IMR-90 (cell line): ENCODE results near the gene ZNF548. TPM values are rescaled to one million over a fixed set of nuclear protein-coding genes. Genes with fewer than 3 reads are reported as not detected.

Experiments used
- ATAC-seq: fragments of 200-7000 bp; cut with Tn5 transposase; 2 replicates; pipeline ENCODE4 v1.9.1; 2020; ENCODE audit warnings: low read depth, mild to moderate bottlenecking, moderate library complexity
- BruUV-seq: library from RNA; stranded (reverse); fragments of 400-500 nt; replicated peaks from 2 replicates; lab custom pipeline; 2021; lab: Mats Ljungman, UMichigan
- CTCF ChIA-PET: fragments of 300-600 bp; formaldehyde crosslinking; extraction: SDS; loops from one replicate; lab custom pipeline; 2021; ENCODE audit warnings: antibody characterized with exemption; lab: Yijun Ruan, JAX
- POLR2A ChIA-PET: fragments of 300-600 bp; sonication (Branson Sonifier 250); formaldehyde crosslinking; loops from one replicate; lab custom pipeline; 2022; ENCODE audit warnings: antibody characterized with exemption; ENCODE audit not compliant: unreplicated experiment; lab: Charles Lee
- DNase-seq: peaks from one replicate; pipeline ENCODE4 v3.0.0; 2013
- H2AFZ ChIP-seq: replicated peaks from 2 replicates; pipeline ENCODE3; 2013; ENCODE audit warnings: low read length, mild to moderate bottlenecking; ENCODE audit not compliant: poor library complexity
- H2AK5ac ChIP-seq: 2 replicates; pipeline ENCODE4 v1.6.1; 2013; ENCODE audit warnings: low read depth, low read length, inconsistent platforms
- H2AK9ac ChIP-seq: replicated peaks from 2 replicates; pipeline ENCODE3; 2013; ENCODE audit warnings: mild to moderate bottlenecking, low read depth, low read length, moderate library complexity; ENCODE audit not compliant: poor library complexity
- H2BK120ac ChIP-seq: 2 replicates; pipeline ENCODE4 v1.6.1; 2013; ENCODE audit warnings: low read depth, low read length, inconsistent platforms
- H2BK15ac ChIP-seq: 3 replicates; pipeline ENCODE4 v1.6.1; 2013; ENCODE audit warnings: low read depth, low read length, inconsistent platforms
- H2BK20ac ChIP-seq: 2 replicates; pipeline ENCODE4 v1.6.1; 2013; ENCODE audit warnings: low read depth, mild to moderate bottlenecking, inconsistent platforms, low read length, moderate library complexity
- H2BK5ac ChIP-seq: 2 replicates; pipeline ENCODE4 v1.6.1; 2013; ENCODE audit warnings: mild to moderate bottlenecking, low read depth, low read length, inconsistent platforms; ENCODE audit not compliant: poor library complexity, severe bottlenecking
- H3K14ac ChIP-seq: replicated peaks from 2 replicates; pipeline ENCODE4 v1.6.1; 2013; ENCODE audit warnings: low read depth, low read length, inconsistent platforms
- H3K18ac ChIP-seq: 2 replicates; pipeline ENCODE4 v1.6.1; 2013; ENCODE audit warnings: low read depth, low read length, control low read depth
- H3K23ac ChIP-seq: 2 replicates; pipeline ENCODE4 v1.6.1; 2013; ENCODE audit warnings: low read depth, low read length, inconsistent platforms
- H3K27ac ChIP-seq: 2 replicates; pipeline ENCODE4 v1.5.1; 2013; ENCODE audit warnings: mild to moderate bottlenecking, control low read depth, low read length; ENCODE audit not compliant: insufficient read depth
- H3K27me3 ChIP-seq: 2 replicates; pipeline ENCODE4 v1.6.1; 2013; ENCODE audit warnings: low read length; ENCODE audit not compliant: control insufficient read depth, insufficient read depth
- H3K36me3 ChIP-seq: 2 replicates; pipeline ENCODE4 v1.6.1; 2013; ENCODE audit warnings: low read length, mixed read lengths; ENCODE audit not compliant: control insufficient read depth, insufficient read depth
- H3K4ac ChIP-seq: 2 replicates; pipeline ENCODE4 v1.6.1; 2013; ENCODE audit warnings: low read depth, low read length, inconsistent platforms
- H3K4me1 ChIP-seq: 2 replicates; pipeline ENCODE4 v1.6.1; 2013; ENCODE audit warnings: low read length, mixed read lengths; ENCODE audit not compliant: control insufficient read depth, insufficient read depth
- H3K4me2 ChIP-seq: 2 replicates; pipeline ENCODE4 v1.6.1; 2013; ENCODE audit warnings: low read depth, mild to moderate bottlenecking, control low read depth, low read length, moderate library complexity
- H3K4me3 ChIP-seq: 2 replicates; pipeline ENCODE4 v1.5.1; 2013; ENCODE audit warnings: low read depth, mild to moderate bottlenecking, control low read depth, low read length, moderate library complexity; ENCODE audit not compliant: insufficient read depth
- H3K56ac ChIP-seq: 2 replicates; pipeline ENCODE4 v1.6.1; 2013; ENCODE audit warnings: low read length, inconsistent platforms; ENCODE audit not compliant: insufficient read depth; ENCODE audit errors: extremely low read depth
- H3K79me1 ChIP-seq, 2 experiments: 2 replicates each; pipeline ENCODE4 v1.6.1; 2013; ENCODE audit warnings: low read length in 2 of 2, inconsistent platforms in 1 of 2, low read depth in 1 of 2
- H3K9ac ChIP-seq: 2 replicates; pipeline ENCODE4 v1.6.1; 2013; ENCODE audit warnings: low read depth, low read length, control low read depth
- H3K9me1 ChIP-seq: 2 replicates; pipeline ENCODE4 v1.6.1; 2013; ENCODE audit warnings: low read length, inconsistent platforms; ENCODE audit not compliant: insufficient read depth
- H3K9me3 ChIP-seq: 2 replicates; pipeline ENCODE4 v1.6.1; 2013; ENCODE audit warnings: low read length; ENCODE audit not compliant: control insufficient read depth, insufficient read depth
- H4K20me1 ChIP-seq: 2 replicates; pipeline ENCODE4 v1.6.1; 2013; ENCODE audit warnings: low read length, inconsistent platforms; ENCODE audit not compliant: insufficient read depth
- H4K5ac ChIP-seq: 2 replicates; pipeline ENCODE4 v1.6.1; 2013; ENCODE audit warnings: mild to moderate bottlenecking, low read depth, low read length, control low read depth
- H4K8ac ChIP-seq, 2 experiments: 2 replicates each; pipeline ENCODE4 v1.6.1; 2013; ENCODE audit warnings: low read depth in 2 of 2, low read length in 2 of 2, control low read depth in 1 of 2, inconsistent platforms in 1 of 2
- H4K91ac ChIP-seq: 2 replicates; pipeline ENCODE4 v1.6.1; 2013; ENCODE audit warnings: low read depth, low read length, inconsistent platforms; ENCODE audit not compliant: insufficient read depth
- BHLHE40 ChIP-seq: fragments of 150-350 bp; IDR thresholded peaks from 2 replicates; pipeline ENCODE4 v1.6.1; 2016; ENCODE audit warnings: mild to moderate bottlenecking, low read depth, low read length
- CEBPB ChIP-seq: IDR thresholded peaks from 2 replicates; pipeline ENCODE4 v1.6.1; 2012; ENCODE audit warnings: low read depth, low read length, improper control_type of control experiment
- CHD1 ChIP-seq: IDR thresholded peaks from 2 replicates; pipeline ENCODE4 v1.6.1; 2012; ENCODE audit warnings: low read depth, low read length, improper control_type of control experiment
- CTCF ChIP-seq: conservative IDR thresholded peaks from 2 replicates; pipeline ENCODE4 v1.5.1; 2012; ENCODE audit warnings: mild to moderate bottlenecking, low read depth, low read length, improper control_type of control experiment
- ELK1 ChIP-seq: fragments of 150-350 bp; IDR thresholded peaks from 2 replicates; pipeline ENCODE4 v1.6.1; 2016; ENCODE audit warnings: low read depth, mild to moderate bottlenecking, low read length, moderate library complexity, borderline replicate concordance
- FOS ChIP-seq: fragments of 150-350 bp; IDR thresholded peaks from 2 replicates; pipeline ENCODE4 v1.6.1; 2016; ENCODE audit warnings: low read depth, low read length
- MAFK ChIP-seq: IDR thresholded peaks from 2 replicates; pipeline ENCODE4 v1.6.1; 2012; ENCODE audit warnings: low read depth, low read length, improper control_type of control experiment
- MAZ ChIP-seq: IDR thresholded peaks from 2 replicates; pipeline ENCODE4 v1.6.1; 2012; ENCODE audit warnings: low read depth, mild to moderate bottlenecking, low read length, improper control_type of control experiment, moderate library complexity, borderline replicate concordance
- MXI1 ChIP-seq: IDR thresholded peaks from 2 replicates; pipeline ENCODE4 v1.6.1; 2012; ENCODE audit warnings: low read depth, mild to moderate bottlenecking, low read length, moderate library complexity, borderline replicate concordance
- NFE2L2 ChIP-seq: fragments of 150-350 bp; IDR thresholded peaks from 2 replicates; pipeline ENCODE4 v1.6.1; 2016; ENCODE audit warnings: low read depth, mild to moderate bottlenecking, low read length
- POLR2A ChIP-seq: IDR thresholded peaks from 2 replicates; pipeline ENCODE4 v1.6.1; 2012; ENCODE audit warnings: mild to moderate bottlenecking, low read depth, low read length
- RAD21 ChIP-seq: IDR thresholded peaks from 2 replicates; pipeline ENCODE4 v1.6.1; 2012; ENCODE audit warnings: low read length, improper control_type of control experiment
- RFX5 ChIP-seq: IDR thresholded peaks from 2 replicates; pipeline ENCODE4 v1.8.0; 2012; ENCODE audit warnings: low read depth, mild to moderate bottlenecking, low read length, moderate library complexity
- SMC3 ChIP-seq: fragments of 150-350 bp; IDR thresholded peaks from 2 replicates; pipeline ENCODE4 v1.6.1; 2016; ENCODE audit warnings: low read depth, mild to moderate bottlenecking, antibody characterized with exemption, low read length, moderate library complexity
- USF2 ChIP-seq: fragments of 150-350 bp; IDR thresholded peaks from 2 replicates; pipeline ENCODE4 v1.6.1; 2017; ENCODE audit warnings: mild to moderate bottlenecking, antibody characterized with exemption, low read length, low read depth
- WGBS, 2 experiments: methylation state at CpG; one replicate each; pipeline versions ENCODE4 v1.1.5 to v1.1.7; 2013; ENCODE audit warnings: missing lambda C conversion rate in 2 of 2; ENCODE audit not compliant: insufficient read length in 1 of 2; ENCODE audit errors: extremely low coverage in 2 of 2; 5-methylcytosine and 5-hydroxymethylcytosine counted together
- dilution Hi-C: fragments of 300-500 bp; cut with HindIII; formaldehyde crosslinking; loops from one replicate; pipeline ENCODE4 v1.14.3; 2018; ENCODE audit warnings: low sequenced_read_pairs; ENCODE audit not compliant: unreplicated experiment
- in situ Hi-C: fragments of 300-500 bp; cut with MboI; formaldehyde crosslinking; loops from 3 replicates; pipeline ENCODE4 v1.14.3; 2019; ENCODE audit warnings: low sequenced_read_pairs, inconsistent platforms, mixed read lengths
- intact Hi-C: fragments of 100-400 bp; cut with micrococcal nuclease; formaldehyde crosslinking; loops from 2 replicates; pipeline ENCODE4 v1.10.0; 2022
- polyA plus RNA-seq, 3 experiments: library from polyadenylated mRNA; depleted of rRNA; stranded (reverse); fragments of >200 nt; gene quantifications; 2 replicates each; pipeline ENCODE4 v1.2.3, GENCODE V29; 2012; ENCODE audit warnings: low replicate concordance in 1 of 3
- total RNA-seq: library from RNA; depleted of rRNA; stranded (reverse); fragments of >200 nt; gene quantifications from 2 replicates; pipeline ENCODE4 v1.2.3, GENCODE V29; 2012

The ZNF548 gene
- total and polyA plus RNA-seq, 2 of the 4 experiments (the other 2 are of a cell fraction): 7.5 to 24.2 TPM

- POLR2A ChIA-PET: no interaction called here
- Histone ChIP-seq H4K20me1 (no peaks in the 10 kb centered on the region), H3K18ac (no peak overlapping the region), H4K8ac (no peak overlapping the region), H3K4ac (no peak overlapping the region), H3K4me1 (peaks cover 2% of the 10 kb centered on the region; the same call in 1 of the 2 replicates), H2BK5ac (no peak overlapping the region), H3K56ac (no peak overlapping the region), H3K14ac (no peak overlapping the region), H2AFZ (no peak overlapping the region), H3K36me3 (peaks cover 4% of the 10 kb centered on the region; the same call in 1 of the 2 replicates), H2AK9ac (no peak overlapping the region), H2BK15ac (no peak overlapping the region), H4K5ac (no peak overlapping the region), H3K9me1 (0 out of 2 replicates have a peak, but pooled peaks cover 7% of the 10 kb centered on the region), H3K23ac (no peak overlapping the region), H2AK5ac (no peak overlapping the region), H2BK120ac (no peak overlapping the region), H3K9me3 (no peaks in the 10 kb centered on the region), H2BK20ac (no peak overlapping the region), H3K27me3 (no peaks in the 10 kb centered on the region), H3K4me3 (no peak overlapping the region), H3K9ac (no peak overlapping the region), H3K27ac (no peak overlapping the region), H3K4me2 (peak overlapping the region; percentile 93), H3K79me1 (peaks cover 13 to 48% of the 10 kb centered on the region in 2 experiments), H4K91ac (no peak overlapping the region)
- TF ChIP-seq CEBPB: no peak
- no peak for TF ChIP-seq MAFK
- no peak for TF ChIP-seq CTCF
- no peak for TF ChIP-seq BHLHE40
- TF ChIP-seq MAZ: no peak
- no peak for TF ChIP-seq RFX5
- no peak for TF ChIP-seq SMC3
- no peak for TF ChIP-seq MXI1
- TF ChIP-seq USF2: no peak
- no peak for TF ChIP-seq FOS
- no peak for TF ChIP-seq POLR2A
- no peak for TF ChIP-seq RAD21
- TF ChIP-seq ELK1: no peak
- no peak for TF ChIP-seq NFE2L2
- no peak for TF ChIP-seq CHD1
- WGBS, 2 experiments: no CpG with 5 or more reads among the region's 1 CpG
- CTCF ChIA-PET: interaction anchor here (0.7 kb wide), 1 partner anchor 323 kb away, joined by 3 read pairs; no protein-coding TSS in a partner anchor
- ATAC-seq: no peak
- DNase-seq: no peak
- intact Hi-C loops (no loop called here), in situ Hi-C loops (no loop called here), dilution Hi-C loops (no loop called here)
- BruUV-seq: no TSS peak
These were observed 46.8 kb downstream of the ZNF548 start for GRCh38 chr19:57436417-57436816.
